Measurements from ENCODE around the gene PKLR. TPM values are rescaled to one million over a fixed set of nuclear protein-coding genes. Genes with fewer than 3 reads are reported as not detected.
"Not testable (repeated sequence)": the region's sequence is repeated elsewhere in the genome, so short reads cannot be mapped to it uniquely, and the experiment has no call there.

Gene PKLR
- polyA plus RNA-seq, 1 of the 3 experiments (the other 2 are of a cell fraction): not detected

DNA sequence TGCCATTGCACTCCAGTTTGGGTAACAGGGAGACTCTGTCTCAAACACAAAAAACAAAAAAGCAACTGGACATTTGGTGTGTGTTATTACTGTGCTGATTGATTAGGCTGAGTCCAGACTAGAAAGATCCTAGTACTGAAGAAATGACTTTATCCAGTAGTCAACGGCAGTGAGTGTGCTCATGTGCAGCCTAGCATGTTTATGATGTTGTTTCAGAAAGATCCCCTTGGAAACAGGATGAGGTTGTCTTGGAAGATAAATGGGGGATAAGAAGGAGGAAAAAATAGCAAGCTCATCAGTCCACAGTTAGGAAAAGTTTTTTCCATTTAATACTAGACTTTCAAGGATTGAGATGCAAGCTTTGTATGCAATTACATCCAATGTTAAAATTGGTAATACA lies 33.7 kb upstream of the PKLR start (continued):
- TF ChIP-seq NRF1 (IDR thresholded peaks at IDR 0.05; ENCODE audit: low read depth, low read length): no peak
- TF ChIP-seq RAD21 (IDR thresholded peaks at IDR 0.05; ENCODE audit: low read length): no peak
- TF ChIP-seq EZH2phosphoT487 (IDR thresholded peaks at IDR 0.05; ENCODE audit: borderline replicate concordance, low read depth): no peak

- ChIA-PET CTCF (interaction anchor here (11.6 kb wide), 1 partner anchor 80 kb away, joined by 184 read pairs; the partner anchor contains the start of gene ENTREP3), POLR2A (no interaction called here)
- Histone ChIP-seq H4K20me1 (ENCODE audit: insufficient read depth) (0 out of 2 replicates have a peak, but pooled peaks cover 5% of the 10 kb centered on the region), H3K36me3 (replicated peaks in 1 of 2; ENCODE audit: control insufficient read depth in 1 of 2, insufficient read depth in 2 of 2, low read length in 1 of 2) (peaks cover 37 to 50% of the 10 kb centered on the region in 2 experiments), H3K4me3 (ENCODE audit: low read depth in 2 of 2, low read length in 1 of 2) (no peak overlapping the region), H3F3A (replicated peaks; ENCODE audit: insufficient read depth) (peaks cover 24% of the 10 kb centered on the region), H3K27me3 (ENCODE audit: insufficient read depth) (no peaks in the 10 kb centered on the region), H3K9ac (no peak overlapping the region), H3K4me1 (ENCODE audit: control insufficient read depth in 1 of 2, insufficient read depth in 2 of 2, low read depth in 1 of 2, low read length in 1 of 2) (peaks cover 0 to 6% of the 10 kb centered on the region in 2 experiments; a peak in 1 of 4 replicates), H3K4me2 (no peak overlapping the region), H3K27ac (ENCODE audit: low read depth in 2 of 2, low read length in 1 of 2) (no peak overlapping the region), H3K79me2 (ENCODE audit: insufficient read depth) (peaks cover 23% of the 10 kb centered on the region), H3K9me3 (no peaks in the 10 kb centered on the region), H3K9me2 (no peaks in the 10 kb centered on the region), H2AFZ (ENCODE audit: low read depth) (no peak overlapping the region)
- TF ChIP-seq MXI1 (IDR thresholded peaks at IDR 0.05; ENCODE audit: low read depth, low read length) (no peak), GABPA (IDR thresholded peaks at IDR 0.05; ENCODE audit: low read depth) (no peak), USF1 (IDR thresholded peaks at IDR 0.05; ENCODE audit: borderline replicate concordance, low read depth) (no peak), RFX5 (IDR thresholded peaks at IDR 0.05; ENCODE audit: low read length) (no peak), NFIC (IDR thresholded peaks at IDR 0.05; ENCODE audit: borderline replicate concordance) (no peak), POLR2AphosphoS5 (IDR thresholded peaks at IDR 0.05; ENCODE audit: low read depth, low read length) (no peak)
- TF ChIP-seq, protein P1, sequence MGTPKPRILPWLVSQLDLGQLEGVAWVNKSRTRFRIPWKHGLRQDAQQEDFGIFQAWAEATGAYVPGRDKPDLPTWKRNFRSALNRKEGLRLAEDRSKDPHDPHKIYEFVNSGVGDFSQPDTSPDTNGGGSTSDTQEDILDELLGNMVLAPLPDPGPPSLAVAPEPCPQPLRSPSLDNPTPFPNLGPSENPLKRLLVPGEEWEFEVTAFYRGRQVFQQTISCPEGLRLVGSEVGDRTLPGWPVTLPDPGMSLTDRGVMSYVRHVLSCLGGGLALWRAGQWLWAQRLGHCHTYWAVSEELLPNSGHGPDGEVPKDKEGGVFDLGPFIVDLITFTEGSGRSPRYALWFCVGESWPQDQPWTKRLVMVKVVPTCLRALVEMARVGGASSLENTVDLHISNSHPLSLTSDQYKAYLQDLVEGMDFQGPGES (IDR thresholded peaks at IDR 0.05; ENCODE audit: low read depth, low read length): no peak
- 95% methylated on average over 3 of the region's 11 CpGs for WGBS (ENCODE audit: low lambda C conversion rate)
- DNase-seq: no peak
Measured at GRCh38 chr1:155329980-155330598, 28.9 kb upstream of the PKLR start.

DNA sequence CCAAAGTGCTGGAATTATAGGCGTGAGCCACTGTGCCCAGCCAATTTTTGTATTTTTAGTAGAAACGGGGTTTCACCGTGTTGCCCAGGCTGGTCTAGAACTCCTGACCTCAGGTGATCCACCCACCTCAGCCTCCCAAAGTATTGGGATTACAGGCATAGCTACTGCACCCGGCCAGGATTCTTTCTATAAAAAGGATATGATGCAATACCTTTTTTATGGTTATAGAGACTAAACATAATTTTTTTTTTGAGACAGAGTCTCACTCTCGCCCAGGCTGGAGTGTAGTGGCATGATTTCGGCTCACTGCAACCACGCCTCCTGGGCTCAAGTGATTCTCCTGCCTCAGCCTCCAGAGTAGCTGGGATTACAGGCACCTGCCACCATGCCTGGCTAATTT lies 27.6 kb upstream of the PKLR start:
- H3K9ac ChIP-seq; H2AFZ ChIP-seq (ENCODE audit: low read depth); POLR2A ChIA-PET; H3K9me2 ChIP-seq; H4K20me1 ChIP-seq (ENCODE audit: insufficient read depth); H3K4me3 ChIP-seq (ENCODE audit: low read depth in 2 of 2, low read length in 1 of 2); H3K9me3 ChIP-seq; DNase-seq; H3K4me2 ChIP-seq; H3K27me3 ChIP-seq (ENCODE audit: insufficient read depth); H3K27ac ChIP-seq (ENCODE audit: low read depth in 2 of 2, low read length in 1 of 2): not testable (repeated sequence)
- Histone ChIP-seq H3K79me2 (ENCODE audit: insufficient read depth) (peaks cover 28% of the 10 kb centered on the region), H3K4me1 (ENCODE audit: control insufficient read depth in 1 of 2, insufficient read depth in 2 of 2, low read depth in 1 of 2, low read length in 1 of 2) (peaks cover 0 to 12% of the 10 kb centered on the region in 2 experiments; a peak in 1 of 4 replicates), H3K36me3 (replicated peaks in 1 of 2; ENCODE audit: control insufficient read depth in 1 of 2, insufficient read depth in 2 of 2, low read length in 1 of 2) (peaks cover 36 to 45% of the 10 kb centered on the region in 2 experiments), H3F3A (replicated peaks; ENCODE audit: insufficient read depth) (peaks cover 19% of the 10 kb centered on the region)
- CTCF ChIA-PET: interaction anchor here (1.0 to 11.6 kb wide), 4 partner anchors 10 to 176 kb away, joined by 3 to 184 read pairs (median 4); partner anchors contain the start of gene ENTREP3
- WGBS (ENCODE audit: low lambda C conversion rate): 94% methylated on average over 7 of the region's 7 CpGs
